GM19035 (cell line): ENCODE measurements around the gene ATP8A2.

ENCODE experiments used
- ATAC-seq: cut with Tn5 transposase; IDR thresholded peaks from one replicate; pipeline ENCODE4 v1.9.1; 2021; ENCODE audit not compliant: unreplicated experiment

The ATP8A2 gene

DNA sequence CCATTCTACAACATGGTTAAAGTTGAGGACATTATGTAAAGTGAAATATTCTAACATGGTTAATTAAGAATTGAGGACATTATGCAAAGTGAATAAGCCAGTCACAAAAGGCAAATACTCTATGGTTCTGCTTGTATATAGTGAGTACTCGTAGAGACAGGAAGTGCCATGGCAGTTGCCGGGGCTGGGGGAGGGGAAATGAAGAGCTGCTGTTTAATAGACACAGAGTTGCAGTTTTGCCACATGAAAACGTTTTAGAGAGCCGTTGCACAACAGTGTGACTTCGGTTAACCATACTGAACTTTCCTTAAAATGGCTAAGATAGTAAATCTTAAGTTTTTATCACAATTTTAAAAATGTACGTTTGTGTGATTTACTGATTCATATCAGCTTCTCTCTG lies 503.1 kb downstream of the ATP8A2 start:
- no peak for ATAC-seq

DNA sequence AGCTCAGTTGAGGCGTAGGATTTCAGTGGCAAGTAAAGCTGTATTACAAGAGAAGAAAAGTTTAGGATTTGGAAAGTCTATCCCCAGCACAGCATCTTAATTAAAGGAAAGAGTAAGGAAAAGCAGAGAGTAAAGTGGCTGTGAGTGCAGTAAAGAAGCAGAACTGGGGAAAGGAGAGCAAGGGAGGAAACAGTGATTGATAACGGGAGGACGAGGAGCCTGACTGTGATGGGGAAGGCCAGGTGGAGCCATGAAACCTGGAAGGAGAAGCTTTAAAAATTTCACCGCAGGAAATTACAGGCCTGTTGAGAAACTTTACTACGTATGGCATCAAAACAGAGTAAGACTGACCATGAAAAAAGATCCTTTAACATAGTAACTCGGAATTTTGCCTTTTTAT lies 504.5 kb downstream of the ATP8A2 start:
- no peak for ATAC-seq

DNA sequence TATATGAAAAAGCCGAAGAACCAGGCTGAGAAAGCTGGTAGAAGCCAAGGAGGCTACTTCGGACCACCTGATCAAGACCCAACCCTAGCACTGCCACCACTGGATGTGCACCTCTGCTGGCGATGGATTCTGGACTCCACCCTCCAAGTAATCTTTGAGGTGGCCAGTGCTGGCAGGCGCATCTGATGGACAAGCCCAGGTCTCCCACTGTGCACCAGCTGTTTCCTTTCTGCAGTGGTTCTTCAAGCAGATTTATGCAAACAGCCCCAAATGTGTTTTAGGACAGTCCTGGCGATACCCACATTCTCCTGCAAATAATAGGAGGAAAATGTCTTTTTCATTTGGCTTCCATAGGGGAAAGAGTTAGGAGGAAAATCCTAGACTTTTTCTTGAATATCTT lies 507.7 kb downstream of the ATP8A2 start:
- ATAC-seq, result no peak

DNA sequence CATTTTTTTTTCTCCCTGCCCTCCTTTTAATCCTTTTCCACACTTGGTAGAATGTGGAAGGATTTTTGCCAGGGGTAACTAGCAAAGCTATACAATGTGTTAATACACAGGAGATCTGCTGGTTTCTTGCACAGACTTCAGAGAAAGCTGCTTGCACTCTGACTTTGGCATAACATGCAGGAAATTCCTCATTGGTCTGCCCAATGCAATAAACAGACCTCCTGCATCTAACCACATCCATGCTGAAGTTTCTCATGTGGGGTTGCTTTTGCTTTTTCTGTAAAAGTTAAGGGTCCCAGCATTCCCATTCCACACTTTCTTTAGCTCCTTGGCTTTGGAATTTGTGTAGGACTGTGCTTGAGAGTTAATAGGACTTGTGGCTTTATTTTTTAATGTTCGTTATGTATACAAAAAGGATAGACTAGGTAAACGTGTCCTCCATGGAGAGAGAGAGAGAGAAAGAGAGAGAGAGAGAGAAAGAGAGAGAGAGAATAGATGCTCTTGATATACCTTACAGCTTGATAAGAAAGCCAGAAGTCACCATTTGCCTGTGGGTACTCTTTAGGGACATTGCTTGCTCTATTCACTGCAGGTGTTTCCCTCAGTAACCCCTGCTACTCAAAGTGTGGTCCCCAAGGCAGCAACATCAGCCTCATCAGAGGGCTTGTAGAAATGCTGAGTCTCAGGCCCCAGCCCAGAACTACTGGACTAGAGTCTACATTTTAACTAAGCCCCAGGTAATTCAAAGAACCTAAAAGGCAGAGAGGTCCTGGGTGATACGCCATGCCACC lies 509.6 kb downstream of the ATP8A2 start:
- ATAC-seq, result no peak

DNA sequence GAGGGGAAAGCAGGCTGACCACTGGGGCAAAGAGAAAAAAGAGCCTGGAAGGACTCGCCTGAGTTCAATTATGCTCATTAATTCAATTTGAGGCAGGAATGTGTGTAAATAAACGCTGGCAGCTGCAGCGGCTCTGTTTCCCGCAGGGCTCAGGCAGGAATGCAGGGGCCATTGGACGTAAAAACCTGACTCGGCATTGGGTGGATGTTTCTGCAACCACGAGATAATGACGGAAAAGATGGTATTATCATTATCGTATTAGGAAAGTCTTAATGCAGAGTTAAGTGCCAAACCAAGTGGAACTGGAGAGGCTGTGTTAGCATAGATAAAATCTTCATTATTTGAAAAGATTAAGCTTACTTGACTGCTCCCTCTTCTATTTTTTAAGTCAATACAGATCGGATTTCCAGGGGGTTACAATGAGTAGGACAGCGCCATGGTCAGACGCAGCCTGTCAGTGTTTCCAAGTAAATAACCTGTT lies 510.2 kb downstream of the ATP8A2 start:
- ATAC-seq, result no peak

DNA sequence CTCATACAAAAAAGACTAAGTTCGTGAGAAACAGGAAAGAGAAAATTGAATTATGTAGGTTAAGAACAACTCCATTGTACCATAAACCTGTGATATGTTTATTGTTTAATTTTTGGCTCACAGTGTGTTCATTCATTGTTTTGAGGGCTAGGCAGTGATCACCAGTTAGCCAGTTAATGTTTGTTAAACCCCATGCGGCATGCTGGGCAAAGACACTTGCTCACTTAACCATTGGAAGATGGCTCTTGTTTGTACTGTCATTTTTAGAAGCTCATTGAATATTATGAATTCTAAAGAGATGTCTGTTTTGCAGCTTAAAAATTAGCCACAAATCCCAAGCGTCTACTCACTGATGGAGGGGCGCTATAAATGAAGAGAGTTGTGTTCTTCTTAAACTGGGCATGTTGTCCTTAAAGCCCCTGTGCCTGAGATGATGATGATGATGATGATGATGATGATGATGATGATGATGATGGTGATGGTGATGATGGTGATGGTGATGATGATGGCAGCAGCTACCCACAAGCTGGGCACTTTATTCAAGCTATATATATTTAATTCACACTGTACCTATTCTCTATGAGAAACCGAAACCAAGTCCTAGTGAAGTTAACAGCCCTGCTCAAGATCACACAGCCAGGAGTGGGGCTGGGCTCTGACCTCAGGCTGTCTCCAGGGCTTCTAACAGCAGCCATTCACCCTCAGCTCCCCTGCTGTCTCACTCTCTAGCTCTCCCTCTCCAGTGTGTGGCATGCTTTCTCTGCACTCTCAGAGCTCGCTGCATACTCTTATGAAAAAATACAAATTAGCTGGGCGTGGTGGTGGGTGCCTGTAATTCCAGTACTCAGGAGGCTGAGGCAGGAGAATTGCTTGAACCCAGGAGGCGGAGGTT lies 510.9 kb downstream of the ATP8A2 start:
- no peak for ATAC-seq

DNA sequence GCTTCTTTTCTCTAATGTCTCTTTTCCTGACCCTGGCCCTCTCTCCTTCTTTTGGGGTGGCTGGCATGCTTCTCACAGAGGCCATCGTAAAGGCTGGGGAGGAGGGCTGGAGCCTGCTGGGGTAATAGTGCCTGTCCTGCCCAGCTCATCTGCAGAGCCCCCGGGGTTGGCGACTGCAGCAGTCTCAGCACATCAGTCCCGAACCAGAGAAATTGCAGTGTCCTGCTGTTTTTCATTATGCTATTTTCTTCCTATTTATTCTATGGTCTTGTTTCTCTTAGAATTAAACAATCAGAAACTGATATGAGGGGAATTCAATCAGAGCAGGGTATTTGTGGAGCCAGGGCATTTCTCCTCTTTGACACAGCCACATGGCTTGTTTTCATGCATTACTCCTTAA lies 513.6 kb downstream of the ATP8A2 start:
- ATAC-seq, result no peak

DNA sequence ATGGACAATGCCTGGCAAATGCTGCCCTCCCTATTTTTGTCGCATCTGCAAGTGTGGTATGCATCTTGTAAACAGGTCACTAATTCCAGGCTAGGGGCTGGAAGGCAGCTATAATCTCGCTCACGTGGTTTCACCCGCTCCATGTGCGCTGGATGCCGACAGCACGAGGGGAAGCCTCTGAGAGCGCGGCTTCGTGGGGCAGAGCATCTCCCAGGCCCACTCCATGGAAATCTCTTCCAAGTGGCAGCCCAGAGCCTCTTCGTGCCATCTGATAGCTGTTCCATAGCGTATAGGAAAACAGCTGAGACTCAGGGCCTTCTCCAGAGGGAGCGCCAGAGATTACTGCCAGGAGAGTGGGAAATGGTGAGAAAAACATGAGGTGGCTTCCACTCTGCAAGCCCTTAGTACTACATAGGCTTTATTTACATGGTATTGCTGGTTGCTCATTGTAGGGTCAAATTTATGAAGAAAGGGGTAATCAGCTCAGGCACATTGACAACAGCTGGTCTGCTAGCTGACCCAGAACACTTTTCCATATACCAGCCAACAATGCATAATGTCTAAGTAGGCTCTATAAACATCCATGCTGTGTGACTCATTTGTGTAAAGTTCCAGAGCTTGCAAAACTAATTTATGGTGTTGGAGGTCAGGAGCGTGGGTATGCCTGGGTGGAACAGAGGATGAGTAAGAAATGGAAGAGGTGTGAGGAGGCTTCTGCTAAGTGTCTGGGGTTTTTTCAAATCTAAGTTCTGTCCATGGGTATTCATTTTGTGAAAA lies 514.9 kb downstream of the ATP8A2 start:
- no peak for ATAC-seq

DNA sequence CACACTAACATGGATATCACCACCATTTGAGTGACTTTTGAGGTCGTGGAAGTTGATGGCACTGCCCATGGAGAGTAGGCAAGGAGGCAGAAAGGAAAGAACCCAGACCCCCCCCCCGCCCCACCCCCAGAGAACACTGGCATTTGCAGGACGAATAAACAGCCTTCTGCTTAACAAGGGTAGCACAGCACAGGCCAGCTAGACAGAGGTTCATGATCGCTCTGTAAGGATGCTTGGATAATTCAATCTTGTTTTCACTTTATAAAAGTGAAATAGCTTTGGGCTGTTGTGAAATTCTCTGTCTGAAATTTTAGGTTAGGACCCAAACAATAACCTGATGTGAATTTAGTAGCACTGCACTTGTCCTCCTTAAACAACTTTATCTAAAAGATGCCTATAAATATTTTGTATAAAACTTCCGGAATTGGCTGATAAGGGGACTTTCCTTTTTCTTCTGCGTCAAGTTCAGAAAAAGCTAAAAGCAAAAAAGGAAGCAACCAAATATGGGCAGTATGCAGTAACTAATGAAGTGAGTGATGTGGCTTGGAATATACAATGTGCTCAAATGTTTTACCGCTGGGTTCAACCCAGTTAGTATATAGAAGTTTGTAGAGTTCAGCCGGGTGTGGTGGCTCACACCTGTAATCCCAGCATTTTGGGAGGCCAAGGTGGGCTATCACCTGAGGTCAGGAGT lies 516.3 kb downstream of the ATP8A2 start:
- no peak for ATAC-seq

DNA sequence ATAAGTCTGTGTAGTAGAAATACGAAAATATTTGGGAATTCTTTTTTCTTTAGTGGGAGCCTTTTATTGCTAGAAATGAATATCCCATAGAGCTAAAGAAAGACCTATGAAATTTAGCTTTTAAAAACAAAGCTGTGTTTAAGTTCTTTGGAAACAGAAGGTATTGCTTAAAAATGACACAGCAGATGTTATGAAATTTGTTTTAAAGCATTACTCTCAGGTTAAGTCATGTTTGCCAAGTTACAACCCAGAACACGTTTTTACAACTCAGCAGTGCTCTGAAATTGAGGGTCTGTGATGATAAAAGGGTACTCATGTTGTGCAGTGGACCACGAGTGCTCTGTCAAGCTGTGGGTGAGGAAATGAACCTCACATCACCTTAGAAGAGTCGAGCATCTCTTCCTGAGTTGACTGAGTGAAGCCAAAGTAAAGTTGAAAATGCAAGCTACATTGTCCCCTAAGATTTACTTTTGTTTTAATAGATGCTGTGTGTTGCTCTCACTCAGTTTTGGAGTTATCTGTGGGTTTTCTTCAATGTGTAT lies 519.0 kb downstream of the ATP8A2 start:
- no peak for ATAC-seq

DNA sequence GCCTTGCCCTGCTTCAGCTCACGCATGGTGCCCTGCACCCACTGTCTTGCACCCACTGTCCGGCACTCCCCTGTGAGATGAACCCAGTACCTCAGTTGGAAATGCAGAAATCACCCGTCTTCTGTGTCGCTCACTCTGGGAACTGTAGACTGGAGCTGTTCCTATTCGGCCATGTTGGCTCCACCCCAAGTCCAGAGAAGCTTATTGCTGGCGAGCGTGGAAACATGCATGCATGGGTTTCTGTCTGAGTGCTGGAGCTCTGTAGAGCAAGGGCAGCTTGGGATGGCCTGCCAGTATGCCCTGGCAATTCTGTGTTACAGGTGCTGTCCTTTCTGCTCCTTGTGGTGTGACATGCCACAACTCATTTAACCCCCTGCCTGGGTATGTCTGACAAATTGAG lies 527.2 kb downstream of the ATP8A2 start:
- no peak for ATAC-seq

DNA sequence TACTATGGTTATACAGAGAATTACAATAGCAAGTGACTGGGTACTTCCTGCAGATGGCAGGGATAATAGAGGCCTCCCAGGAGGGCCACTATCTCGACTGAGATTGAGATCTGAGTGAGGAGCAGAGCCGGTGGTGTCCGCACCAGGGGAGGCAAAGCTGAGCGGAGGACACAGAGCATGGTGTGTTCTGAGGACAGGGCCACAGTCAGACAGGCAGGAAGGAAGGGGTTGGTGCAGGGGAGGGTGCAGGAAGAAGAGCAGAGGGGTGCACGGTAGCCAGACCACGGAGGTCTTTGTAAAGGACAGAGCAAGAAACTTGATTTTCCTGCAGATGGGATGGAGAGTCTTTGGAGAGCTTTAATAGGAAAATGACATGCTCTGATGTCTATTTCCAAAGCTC lies 527.7 kb downstream of the ATP8A2 start:
- no peak for ATAC-seq

DNA sequence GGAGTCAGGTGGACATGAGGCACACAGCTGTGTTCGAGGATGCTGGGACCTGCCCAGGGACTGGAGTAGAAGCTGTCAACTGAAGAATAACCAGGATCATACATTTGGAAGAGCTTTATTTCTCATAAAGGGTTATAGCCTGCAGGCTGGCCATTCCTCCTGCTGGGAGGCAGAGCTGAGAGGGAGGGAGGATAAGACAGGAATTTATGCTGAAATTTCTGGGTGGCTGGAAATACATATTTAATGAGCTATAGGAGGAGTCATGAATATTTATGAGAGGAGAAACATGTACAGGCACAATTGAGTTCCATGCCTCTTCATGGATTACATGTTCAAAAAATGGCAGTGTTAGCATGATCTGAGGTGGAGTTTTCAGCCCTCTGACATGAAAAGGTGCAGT lies 528.2 kb downstream of the ATP8A2 start:
- no peak for ATAC-seq

DNA sequence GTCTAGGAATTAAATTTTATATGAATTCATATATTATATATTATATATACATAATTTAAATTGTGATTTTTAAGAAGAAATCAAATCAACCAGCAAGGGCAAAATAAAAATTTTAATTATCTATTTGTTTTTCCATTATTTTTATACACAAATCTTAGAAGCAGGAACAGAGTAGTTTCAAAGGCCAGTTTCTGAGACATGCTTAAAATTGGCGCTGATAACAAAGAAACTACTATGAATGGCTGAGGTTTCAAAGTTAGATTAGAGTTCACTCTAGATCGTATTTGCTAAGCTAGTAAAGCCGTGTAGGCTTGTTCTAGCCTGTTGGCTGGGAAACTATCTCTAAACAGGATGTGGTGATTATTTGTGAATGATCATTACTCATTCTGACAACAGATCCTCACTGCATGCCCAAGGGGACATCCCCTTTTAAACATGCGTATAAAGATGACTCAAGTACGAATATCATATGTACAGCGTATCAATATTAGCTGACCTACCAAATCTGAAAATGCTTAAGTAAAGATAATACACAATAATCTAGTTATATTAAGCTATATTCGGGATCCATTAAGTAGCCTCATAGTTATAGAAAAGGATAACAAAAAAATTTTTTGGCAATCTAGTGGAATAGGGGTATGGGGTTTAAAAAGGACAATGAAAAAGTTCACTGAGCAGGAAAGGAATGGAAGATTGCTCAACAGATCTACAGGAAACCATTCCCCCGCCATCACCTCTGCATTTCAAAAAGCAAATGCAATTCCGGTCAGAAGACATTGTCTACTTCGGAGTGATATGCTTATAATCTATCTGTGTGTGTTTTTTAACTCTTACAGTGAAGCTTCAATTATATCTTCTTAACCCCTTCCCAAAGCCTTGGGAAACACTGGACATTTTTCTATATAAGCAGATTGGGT lies 529.9 kb downstream of the ATP8A2 start:
- peak; percentile 96 for ATAC-seq

DNA sequence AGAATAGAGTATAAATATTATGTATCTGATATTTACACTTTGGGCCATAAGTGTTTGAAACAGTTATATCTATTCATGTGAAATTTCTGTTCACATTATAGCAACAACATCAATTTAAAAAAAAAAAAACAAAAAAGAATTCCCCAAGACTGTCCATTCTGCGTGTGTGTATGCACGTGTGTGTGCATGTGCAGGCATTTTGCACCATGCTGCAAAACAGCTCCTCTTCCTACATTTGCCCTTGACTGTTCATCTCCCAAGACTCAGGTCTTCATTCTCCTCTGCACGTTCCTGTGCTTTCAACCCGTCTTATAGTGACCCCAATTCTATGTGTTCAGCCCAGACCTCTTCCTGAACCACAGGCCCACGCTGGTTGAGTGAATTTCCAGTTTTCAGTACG lies 530.7 kb downstream of the ATP8A2 start:
- no peak for ATAC-seq

DNA sequence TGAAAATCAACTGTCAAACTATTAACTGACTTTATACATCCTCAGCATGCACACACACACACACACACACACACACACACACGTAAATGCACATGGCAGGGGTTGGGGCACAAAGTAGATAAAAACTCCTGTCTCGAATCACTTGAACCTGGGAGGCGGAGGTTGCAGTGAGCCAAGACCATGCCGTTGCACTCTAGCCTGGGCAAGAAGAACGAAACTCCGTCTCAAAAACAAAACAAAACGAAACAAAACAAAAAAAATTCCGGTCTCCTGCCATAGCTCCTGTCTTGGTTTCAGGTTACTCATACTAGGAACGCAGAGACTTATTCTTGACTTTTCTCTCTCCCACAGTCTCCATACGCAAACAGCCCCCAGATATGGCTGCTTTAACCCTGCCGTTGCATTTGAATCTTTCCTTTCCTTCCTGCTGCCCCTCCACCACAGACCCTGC lies 531.1 kb downstream of the ATP8A2 start:
- ATAC-seq, result peak; percentile 70

DNA sequence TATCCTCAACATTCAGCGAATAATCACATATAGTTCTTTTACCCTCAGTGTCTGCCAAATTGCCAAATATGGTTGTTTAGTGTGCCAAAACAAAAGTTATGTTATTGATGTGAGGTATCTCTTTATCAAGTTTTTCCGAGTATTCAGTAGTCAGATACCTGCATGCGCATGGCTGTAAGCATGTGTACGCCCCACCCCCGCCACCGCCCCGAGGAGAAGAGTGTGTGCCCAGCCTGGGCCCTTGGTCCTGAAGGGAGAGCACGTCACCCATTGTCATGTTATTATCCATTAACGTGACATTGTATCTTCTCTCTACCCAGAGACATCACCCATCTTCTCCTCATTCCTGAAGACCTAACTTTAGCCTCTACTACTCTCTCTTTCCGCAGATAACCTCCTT lies 533.1 kb downstream of the ATP8A2 start:
- ATAC-seq, result no peak

DNA sequence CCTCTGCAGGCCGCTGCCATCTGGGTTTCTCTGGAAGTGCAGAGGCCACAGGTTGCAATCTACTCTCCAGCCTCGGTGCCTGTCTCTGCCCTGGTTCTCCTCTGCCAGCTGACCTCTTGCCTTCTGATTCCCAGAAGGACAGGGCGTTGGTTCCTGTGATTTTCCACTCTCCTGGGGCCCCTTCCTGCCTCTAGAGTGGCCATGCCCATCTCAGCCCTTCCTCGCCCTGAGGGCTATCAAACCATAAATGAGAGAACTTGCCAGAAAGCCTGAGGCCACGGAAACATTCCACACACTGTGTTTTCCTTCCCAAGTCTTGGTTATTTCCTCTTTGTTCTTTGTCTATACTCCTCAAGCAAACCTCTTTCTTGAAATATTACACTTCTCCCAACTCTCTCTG lies 533.8 kb downstream of the ATP8A2 start:
- ATAC-seq, result no peak

DNA sequence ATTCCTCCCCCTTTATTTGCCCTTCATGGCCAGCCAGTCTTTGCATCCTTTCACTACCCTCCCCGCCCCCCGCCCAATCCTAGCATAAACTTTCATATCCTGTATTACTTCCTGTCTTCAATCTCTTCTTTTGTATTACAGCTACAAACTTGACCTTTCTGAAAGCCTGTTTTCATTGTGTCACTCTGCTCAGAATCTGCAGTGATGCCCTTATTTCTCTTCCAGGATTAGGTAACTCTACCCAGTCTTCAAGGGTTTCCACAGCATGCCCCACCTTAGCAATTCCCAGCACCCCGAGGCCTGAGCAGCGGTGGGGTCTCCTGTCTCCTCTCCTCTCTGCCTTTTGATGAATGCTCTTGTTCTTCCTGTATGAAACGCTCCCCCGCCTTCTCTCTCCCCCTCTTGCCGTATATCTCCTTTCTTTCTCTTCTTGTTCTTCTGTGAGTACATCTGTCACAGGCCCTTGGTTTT lies 534.5 kb downstream of the ATP8A2 start:
- ATAC-seq, result no peak
